CMK (cell line): ENCODE data around the gene DPH1.

Experiments
- DNase-seq: peaks from one replicate; pipeline ENCODE4 v3.0.0-alpha.2; 2010; ENCODE audit warnings: low read depth

DPH1 gene

GRCh38 chr17:2027528-2028233 is 2.3 kb upstream of the DPH1 start:
- DNase-seq = no peak

GRCh38 chr17:2028234-2028614 is 1.7 kb upstream of the DPH1 start:
- DNase-seq = no peak

- DNase-seq = no peak
These were observed 1.2 kb upstream of the DPH1 start for GRCh38 chr17:2028737-2029136.

- DNase-seq = no peak
These were observed 818 bp downstream of the DPH1 start for GRCh38 chr17:2030779-2031163.

- DNase-seq = no peak
These were observed 3.2 kb downstream of the DPH1 start for GRCh38 chr17:2033153-2033552.

- no peak for DNase-seq
These were observed 4.2 kb downstream of the DPH1 start for GRCh38 chr17:2034157-2034556.

GRCh38 chr17:2034806-2035540 is 5.0 kb downstream of the DPH1 start:
- DNase-seq = no peak

GRCh38 chr17:2035541-2036488 is 5.9 kb downstream of the DPH1 start:
- no peak for DNase-seq

GRCh38 chr17:2037155-2037554 is 7.2 kb downstream of the DPH1 start:
- no peak for DNase-seq

GRCh38 chr17:2040219-2040827 is 10.4 kb downstream of the DPH1 start:
- DNase-seq = no peak

- DNase-seq = no peak
These were observed 11.1 kb downstream of the DPH1 start for GRCh38 chr17:2040942-2041560.

- DNase-seq = no peak
These were observed 11.8 kb downstream of the DPH1 start, which contains the start of gene OVCA2 for GRCh38 chr17:2041561-2042389. Gene OVCA2, plus strand, starts transcription at chr17:2042022. Its CDS starts 26 bp downstream, at chr17:2042048.

GRCh38 chr17:2042390-2042847 is 12.5 kb downstream of the DPH1 start:
- no peak for DNase-seq

GRCh38 chr17:2042933-2043332 is 13.0 kb downstream of the DPH1 start:
- no peak for DNase-seq

- DNase-seq = no peak
These were observed 13.8 kb downstream of the DPH1 start for GRCh38 chr17:2043785-2044184.

- no peak for DNase-seq
These were observed 14.4 kb downstream of the DPH1 start for GRCh38 chr17:2044263-2044894.

- no peak for DNase-seq
These were observed 17.6 kb downstream of the DPH1 start for GRCh38 chr17:2047590-2047989.

GRCh38 chr17:2048805-2049204 is 18.9 kb downstream of the DPH1 start:
- no peak for DNase-seq

- no peak for DNase-seq
These were observed 19.7 kb downstream of the DPH1 start for GRCh38 chr17:2049333-2050299.
